ENCODE data around the gene CHRM2.

- TF ChIP-seq CTCF (conservative IDR thresholded peaks at IDR 0.05; ENCODE audit: low read depth in 2 of 2) (no peak), EZH2phosphoT487 (IDR thresholded peaks at IDR 0.05; ENCODE audit: unreplicated experiment) (no peak), REST (IDR thresholded peaks at IDR 0.05; ENCODE audit: unreplicated experiment) (no peak), EZH2 (IDR thresholded peaks at IDR 0.05; ENCODE audit: low read depth, unreplicated experiment) (no peak)
Observed at GRCh38 chr7:136958016-136958415, 89.6 kb downstream of the CHRM2 start.
